T-helper 1 cell treated with Interleukin-12 subunit alpha and Interleukin-12 subunit beta and Interleukin-4 antibody, amounts not matched to agents 30 μg/mL and 1 μg/mL, for 36 hours (primary cell): ENCODE results near the gene RPS6KA5.
"Not testable (repeated sequence)": the region's sequence is repeated elsewhere in the genome, so short reads cannot be mapped to it uniquely, and the experiment has no call there.

Source experiments
- H3K27ac Mint-ChIP-seq: one replicate; pipeline ENCODE4 v1.8.0; 2021; ENCODE audit warnings: mild to moderate bottlenecking, mixed read lengths
- H3K27me3 Mint-ChIP-seq: one replicate; pipeline ENCODE4 v1.8.0; 2021; ENCODE audit warnings: low read depth, mixed read lengths
- H3K36me3 Mint-ChIP-seq: one replicate; pipeline ENCODE4 v1.8.0; 2021; ENCODE audit warnings: low read depth, mixed read lengths
- H3K4me1 Mint-ChIP-seq: one replicate; pipeline ENCODE4 v1.8.0; 2021; ENCODE audit warnings: low read depth, mixed read lengths
- H3K4me3 Mint-ChIP-seq: one replicate; pipeline ENCODE4 v1.8.0; 2021; ENCODE audit warnings: mild to moderate bottlenecking, moderate library complexity, mixed read lengths
- H3K9me3 Mint-ChIP-seq: one replicate; pipeline ENCODE4 v1.8.0; 2021; ENCODE audit warnings: mixed read lengths

The RPS6KA5 gene

DNA sequence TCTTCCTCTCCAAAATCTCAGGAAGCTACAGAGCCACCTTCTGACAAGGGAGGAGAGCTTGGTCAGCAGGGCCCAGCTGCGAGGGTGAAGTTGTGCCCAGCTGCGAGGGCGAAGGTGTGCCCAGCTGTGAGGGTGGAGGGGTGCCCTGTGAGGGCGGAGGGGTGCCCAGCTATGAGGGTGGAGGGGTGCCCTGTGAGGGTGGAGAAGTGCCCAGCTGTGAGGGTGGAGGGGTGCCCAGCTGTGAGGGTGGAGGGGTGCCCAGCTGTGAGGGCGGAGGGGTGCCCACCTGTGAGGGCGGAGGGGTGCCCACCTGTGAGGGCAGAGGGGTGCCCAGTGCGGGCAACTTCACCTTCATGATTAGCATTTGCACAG lies 223.8 kb downstream of the RPS6KA5 start:
- Mint-ChIP-seq H3K4me1 (peaks cover 14% of the 10 kb centered on the region), H3K27ac (peak overlapping the region; percentile 59), H3K36me3 (peaks cover 2% of the 10 kb centered on the region), H3K27me3 (peaks cover 6% of the 10 kb centered on the region), H3K4me3 (peak overlapping the region; percentile 51), H3K9me3 (no peaks in the 10 kb centered on the region)

DNA sequence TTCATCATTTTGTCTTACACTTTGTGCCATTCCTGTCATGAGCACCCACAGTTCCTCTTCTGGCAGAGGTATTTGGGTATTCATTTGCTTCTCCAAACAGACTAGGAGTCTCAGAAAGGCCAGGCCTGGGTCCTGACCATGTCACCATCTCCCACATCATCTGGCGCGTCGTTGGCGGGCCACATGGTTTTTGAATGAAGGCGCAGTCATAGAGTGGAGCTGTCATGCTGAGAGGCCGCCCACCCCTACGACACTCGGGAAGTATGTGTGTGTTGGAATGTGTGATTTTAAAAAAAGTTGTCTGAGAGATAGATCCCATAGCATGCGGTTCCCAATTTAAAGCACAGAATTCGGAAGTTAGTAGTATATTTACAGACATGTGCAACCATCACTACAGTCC lies 228.6 kb downstream of the RPS6KA5 start:
- Mint-ChIP-seq H3K4me3 (no peak overlapping the region), H3K27ac (no peak overlapping the region), H3K27me3 (peaks cover 4% of the 10 kb centered on the region), H3K36me3 (peaks cover 6% of the 10 kb centered on the region), H3K9me3 (no peaks in the 10 kb centered on the region), H3K4me1 (peaks cover 40% of the 10 kb centered on the region)

DNA sequence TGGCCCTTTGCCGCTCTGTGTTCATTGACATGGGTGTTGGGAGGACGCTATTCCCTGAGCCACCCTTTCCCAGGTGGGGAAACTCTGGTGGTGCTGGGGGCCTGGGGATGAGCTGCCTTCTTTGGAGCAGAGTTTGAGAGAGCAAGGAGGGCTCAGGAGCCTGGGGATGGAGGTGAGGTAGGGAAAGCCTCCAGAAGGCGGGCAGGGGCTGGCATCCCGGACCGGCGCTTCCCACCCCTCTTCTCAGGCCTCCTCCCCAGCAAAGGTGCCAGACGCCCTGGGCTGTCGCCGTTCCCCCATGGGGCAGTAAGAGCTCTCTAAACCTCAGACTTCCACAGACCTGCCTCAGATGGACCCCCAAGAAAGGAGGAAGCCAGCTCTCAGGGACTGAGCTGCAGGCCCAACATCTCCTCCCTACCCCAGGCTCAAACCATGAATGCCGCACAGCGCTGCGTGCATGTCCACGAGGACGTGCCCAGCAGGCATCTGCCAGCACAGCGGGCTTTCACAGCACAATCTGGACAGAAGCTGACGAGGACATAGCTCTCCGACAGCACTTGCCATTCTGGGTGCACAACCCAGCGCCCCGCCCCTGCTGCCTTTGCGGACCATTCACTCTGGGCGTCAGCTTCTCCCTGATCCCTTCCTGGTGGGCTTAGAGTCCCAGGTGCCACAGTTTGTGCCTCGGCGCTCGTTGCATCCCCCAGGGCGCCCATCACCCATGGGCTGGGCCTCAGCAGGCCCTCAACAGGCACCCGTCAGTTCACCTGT lies 229.3 kb downstream of the RPS6KA5 start:
- no peak overlapping the region for H3K4me3 Mint-ChIP-seq
- peaks cover 4% of the 10 kb centered on the region for H3K36me3 Mint-ChIP-seq
- H3K4me1 Mint-ChIP-seq: peaks cover 37% of the 10 kb centered on the region
- H3K27me3 Mint-ChIP-seq: peaks cover 4% of the 10 kb centered on the region
- H3K9me3 Mint-ChIP-seq: no peaks in the 10 kb centered on the region
- H3K27ac Mint-ChIP-seq: no peak overlapping the region

DNA sequence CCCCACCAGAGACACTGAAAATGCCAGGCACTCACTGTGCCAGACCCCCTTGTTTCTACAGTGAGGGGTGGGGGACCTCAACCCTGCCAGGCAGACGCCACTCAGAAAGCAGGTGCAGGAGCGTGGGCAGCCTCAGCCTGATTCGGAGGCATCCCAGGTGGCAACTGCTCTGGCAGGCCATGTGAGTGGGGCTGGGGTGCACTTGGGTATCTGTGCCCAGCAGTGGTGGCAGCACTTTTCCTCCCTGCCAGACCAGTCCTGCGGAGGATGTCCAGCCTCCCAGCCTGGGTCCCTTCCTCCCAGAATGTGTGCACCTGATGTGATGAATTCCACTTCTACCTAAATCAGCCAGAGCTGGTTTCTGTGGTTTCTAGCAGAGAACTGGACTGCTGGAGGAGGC lies 230.8 kb downstream of the RPS6KA5 start:
- Mint-ChIP-seq H3K4me1 (peaks cover 27% of the 10 kb centered on the region), H3K4me3 (no peak overlapping the region), H3K36me3 (peaks cover 4% of the 10 kb centered on the region), H3K27me3 (peaks cover 4% of the 10 kb centered on the region), H3K27ac (peak overlapping the region; percentile 63), H3K9me3 (peaks cover 6% of the 10 kb centered on the region)

DNA sequence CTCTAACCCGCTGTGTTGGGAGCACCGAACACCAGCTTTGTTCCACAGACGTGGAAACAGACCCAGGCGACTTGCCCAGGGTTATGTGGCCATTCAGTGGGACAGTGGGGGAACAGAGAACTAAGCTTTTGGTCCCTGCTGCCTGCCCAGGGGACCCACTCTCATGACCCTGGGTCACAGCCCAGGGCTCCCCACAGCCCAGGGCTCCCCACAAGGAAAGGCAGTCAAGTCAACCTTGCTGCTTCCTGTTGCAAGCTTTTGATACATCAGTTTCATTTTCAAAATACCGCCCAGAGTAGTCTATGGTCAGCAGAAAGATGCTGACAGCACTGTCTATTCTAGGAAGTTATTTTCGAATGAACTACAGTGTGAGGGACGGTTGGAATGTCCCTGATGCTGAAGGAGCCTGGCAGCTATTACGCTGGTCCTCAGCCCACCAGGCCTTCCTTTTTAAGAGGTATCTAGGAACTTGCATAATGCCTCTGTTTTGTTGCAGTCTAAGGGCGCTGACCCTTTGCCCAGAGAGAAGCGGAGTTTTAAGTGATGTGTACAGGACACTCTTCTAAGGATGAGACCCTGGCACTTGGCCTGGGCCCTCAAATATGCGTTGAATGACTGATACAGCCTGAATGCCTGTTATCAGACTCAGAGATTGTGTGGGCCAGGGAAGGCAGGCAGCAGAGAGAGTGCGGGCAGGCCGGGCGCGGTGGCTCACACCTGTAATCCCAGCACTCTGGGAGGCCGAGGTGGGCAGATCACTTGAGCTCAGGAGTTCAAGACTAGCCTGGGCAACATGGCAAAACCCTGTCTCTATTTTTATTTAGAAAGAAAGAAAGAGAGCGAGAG lies 231.6 kb downstream of the RPS6KA5 start:
- Mint-ChIP-seq H3K27me3 (peaks cover 4% of the 10 kb centered on the region), H3K27ac (peak overlapping the region; percentile 97), H3K9me3 (peaks cover 11% of the 10 kb centered on the region), H3K4me1 (peaks cover 27% of the 10 kb centered on the region), H3K4me3 (peak overlapping the region; percentile 75), H3K36me3 (peaks cover 8% of the 10 kb centered on the region)

DNA sequence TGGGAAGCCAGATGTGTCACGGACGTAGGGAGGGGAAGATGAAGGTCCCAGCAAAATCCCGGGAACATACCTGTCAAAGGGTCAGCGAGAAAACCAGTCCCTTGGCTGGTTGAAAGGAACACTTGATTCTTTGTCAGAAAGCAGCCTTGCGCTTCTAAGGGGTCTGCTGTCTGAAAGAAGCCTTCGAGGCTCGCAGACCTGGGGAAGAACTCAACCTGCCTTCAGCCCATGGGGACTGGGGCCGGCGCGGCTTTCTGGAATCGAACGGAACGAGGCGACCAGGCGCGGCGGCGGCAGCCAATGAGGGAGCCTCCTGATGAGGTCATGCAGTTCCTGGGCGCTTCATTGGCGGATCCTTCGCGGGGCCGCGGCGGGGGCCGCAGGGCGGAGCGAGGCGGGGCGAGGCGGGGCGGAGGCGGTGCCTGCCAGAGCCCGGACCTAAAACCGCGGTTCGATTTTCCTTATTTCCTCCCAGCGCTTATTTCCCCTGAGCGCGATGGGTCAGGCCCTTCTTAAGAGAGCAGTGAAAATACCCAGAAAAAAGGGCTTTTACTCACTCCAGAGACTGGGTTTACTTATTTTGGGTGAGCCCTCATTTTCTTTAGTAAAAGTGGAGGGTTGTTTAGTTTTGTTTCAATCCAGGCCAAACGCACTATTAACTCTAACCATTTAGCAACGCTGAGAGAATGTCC lies 232.4 kb downstream of the RPS6KA5 start:
- Mint-ChIP-seq H3K27ac (peak overlapping the region; percentile 97), H3K36me3 (peaks cover 10% of the 10 kb centered on the region), H3K27me3 (peaks cover 4% of the 10 kb centered on the region), H3K4me1 (peaks cover 27% of the 10 kb centered on the region), H3K9me3 (peaks cover 19% of the 10 kb centered on the region), H3K4me3 (peak overlapping the region; percentile 78)

DNA sequence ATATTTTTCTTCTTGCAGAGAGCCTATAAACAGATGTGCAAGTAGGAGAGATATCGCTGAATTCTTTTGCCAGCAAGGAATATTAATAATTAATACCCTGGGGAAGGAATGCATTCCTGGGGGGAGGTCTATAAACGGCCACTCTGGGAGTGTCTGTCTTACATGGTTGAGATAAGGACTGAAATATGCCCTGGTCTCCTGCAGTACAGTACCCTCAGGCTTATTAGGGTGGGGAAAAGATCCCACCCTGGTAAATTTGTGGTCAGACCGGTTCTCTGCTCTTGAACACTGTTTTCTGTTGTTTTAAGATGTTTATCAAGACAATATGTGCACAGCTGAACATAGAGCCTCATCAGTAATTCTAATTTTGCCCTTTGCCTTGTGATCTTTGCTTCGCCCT lies 236.9 kb downstream of the RPS6KA5 start:
- H3K4me3 Mint-ChIP-seq, H3K27ac Mint-ChIP-seq, H3K27me3 Mint-ChIP-seq, H3K36me3 Mint-ChIP-seq: not testable (repeated sequence)
- peaks cover 19% of the 10 kb centered on the region for H3K4me1 Mint-ChIP-seq
- H3K9me3 Mint-ChIP-seq: peaks cover 25% of the 10 kb centered on the region

DNA sequence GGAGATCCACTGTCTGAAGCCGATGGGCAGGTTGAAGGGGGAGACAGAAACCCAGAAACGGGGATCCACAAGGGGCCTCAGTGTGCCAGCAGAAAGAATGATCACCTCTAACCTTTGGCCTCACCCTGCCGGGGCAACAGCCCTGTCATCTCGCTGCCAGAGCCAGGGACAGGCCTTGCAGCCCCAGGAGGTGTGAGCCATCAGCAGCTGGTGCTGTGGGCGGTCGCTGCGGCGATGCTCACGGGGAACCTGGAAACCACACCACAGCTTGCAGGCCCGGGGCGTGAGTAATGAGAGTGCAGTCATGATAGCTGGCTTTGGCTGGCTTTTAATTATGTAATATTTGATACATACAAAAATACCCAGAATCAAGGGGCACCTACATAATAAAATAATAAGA lies 239.5 kb downstream of the RPS6KA5 start:
- Mint-ChIP-seq H3K36me3 (peaks cover 5% of the 10 kb centered on the region), H3K27ac (no peak overlapping the region), H3K4me3 (no peak overlapping the region), H3K9me3 (peaks cover 25% of the 10 kb centered on the region), H3K4me1 (peaks cover 12% of the 10 kb centered on the region), H3K27me3 (peaks cover 8% of the 10 kb centered on the region)

DNA sequence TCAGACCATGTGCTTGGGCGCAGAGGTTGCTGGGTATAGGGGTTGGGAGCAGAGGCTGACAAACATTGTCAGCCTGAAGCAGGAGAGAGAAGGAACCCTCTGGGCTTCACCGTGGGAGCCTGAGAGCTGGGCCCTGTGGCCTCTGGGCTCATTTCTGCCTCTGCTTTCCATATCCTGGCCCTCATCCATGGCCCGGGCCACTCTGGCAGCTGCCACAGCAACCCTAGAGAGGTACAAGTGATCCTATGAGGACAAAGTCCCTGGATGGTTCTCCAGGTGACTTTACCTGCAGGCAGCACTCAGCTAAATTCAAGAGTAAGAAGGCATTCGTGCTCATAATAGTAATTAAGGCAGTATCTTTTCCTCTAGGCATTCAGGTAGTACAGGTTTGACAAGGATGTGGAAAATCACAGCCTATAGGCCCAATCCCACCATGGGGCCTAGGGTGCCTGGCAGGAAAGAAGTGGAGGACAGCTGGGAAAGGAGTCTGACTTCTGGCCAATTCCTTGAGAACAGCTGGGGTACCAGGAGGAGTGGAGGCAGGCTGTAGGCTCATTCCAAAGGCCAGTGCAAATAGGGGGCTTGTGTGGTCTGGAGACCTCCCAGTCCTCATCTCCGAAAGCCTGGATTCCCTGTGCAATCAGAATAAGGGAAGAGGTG lies 240.6 kb downstream of the RPS6KA5 start:
- H3K27ac Mint-ChIP-seq: no peak overlapping the region
- H3K9me3 Mint-ChIP-seq: peaks cover 21% of the 10 kb centered on the region
- H3K36me3 Mint-ChIP-seq: peaks cover 5% of the 10 kb centered on the region
- H3K4me3 Mint-ChIP-seq: no peak overlapping the region
- H3K27me3 Mint-ChIP-seq: peaks cover 17% of the 10 kb centered on the region
- peaks cover 15% of the 10 kb centered on the region for H3K4me1 Mint-ChIP-seq

DNA sequence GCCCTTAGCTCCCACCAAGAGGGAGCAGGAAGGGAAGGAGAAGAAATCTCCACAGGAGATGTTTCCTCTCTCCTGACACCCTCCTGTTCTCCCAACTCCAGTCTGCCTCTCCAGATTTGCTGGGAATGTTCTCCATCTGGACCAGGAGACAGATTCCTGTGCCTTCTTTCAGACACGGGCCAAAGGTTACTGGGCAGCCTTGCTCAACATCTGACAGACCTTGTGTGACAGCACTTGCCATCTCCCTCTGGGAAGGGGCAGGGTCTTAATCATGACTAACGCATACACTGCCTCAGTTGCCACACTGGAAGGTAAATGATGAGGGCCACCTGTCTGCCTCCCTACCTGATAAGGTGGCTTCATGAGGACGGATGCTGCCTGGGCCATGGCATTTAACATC lies 241.7 kb downstream of the RPS6KA5 start:
- Mint-ChIP-seq H3K9me3 (peaks cover 13% of the 10 kb centered on the region), H3K36me3 (no peaks in the 10 kb centered on the region), H3K4me3 (no peak overlapping the region), H3K4me1 (peaks cover 15% of the 10 kb centered on the region), H3K27me3 (peaks cover 29% of the 10 kb centered on the region), H3K27ac (no peak overlapping the region)

DNA sequence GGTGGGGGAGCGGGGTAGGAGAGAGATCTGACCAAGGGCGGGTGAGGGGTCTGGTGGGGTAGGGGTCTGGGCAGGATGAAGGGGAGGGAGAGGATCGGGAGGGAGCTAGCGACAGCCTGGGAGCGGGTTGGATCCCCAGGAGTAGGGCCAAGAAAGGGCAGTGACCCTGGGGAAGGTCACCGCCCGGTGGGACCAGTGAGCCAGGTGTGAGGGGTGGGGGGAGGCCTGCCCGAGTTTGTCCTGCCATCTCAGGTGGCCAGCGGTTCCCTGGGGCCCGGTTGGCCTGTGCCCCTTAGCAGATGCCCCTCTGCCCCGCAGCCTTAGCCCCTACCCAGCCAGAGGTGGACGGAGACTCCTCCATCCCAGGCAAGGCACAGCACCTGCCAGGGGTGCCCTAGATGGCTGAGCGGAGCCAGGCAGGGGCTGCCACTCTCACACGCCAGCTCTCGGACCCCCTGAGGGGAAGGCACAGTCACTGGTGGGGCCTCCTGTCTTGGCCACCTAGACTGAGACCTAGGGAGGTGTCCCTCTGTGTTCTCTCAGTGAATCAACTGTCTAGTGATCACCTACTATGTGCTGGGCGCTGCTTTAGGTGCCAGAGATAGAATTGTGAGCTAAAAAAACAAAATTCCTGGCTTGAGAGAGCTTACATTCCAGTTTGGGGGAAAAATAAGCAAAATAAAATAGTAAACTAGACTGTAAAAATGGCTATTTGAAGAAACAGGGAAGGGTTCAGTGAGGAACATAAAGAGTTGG lies 243.6 kb downstream of the RPS6KA5 start:
- Mint-ChIP-seq H3K9me3 (peaks cover 3% of the 10 kb centered on the region), H3K4me1 (peaks cover 13% of the 10 kb centered on the region), H3K27me3 (peaks cover 38% of the 10 kb centered on the region), H3K36me3 (no peaks in the 10 kb centered on the region), H3K27ac (no peak overlapping the region), H3K4me3 (peak overlapping the region; percentile 58)

DNA sequence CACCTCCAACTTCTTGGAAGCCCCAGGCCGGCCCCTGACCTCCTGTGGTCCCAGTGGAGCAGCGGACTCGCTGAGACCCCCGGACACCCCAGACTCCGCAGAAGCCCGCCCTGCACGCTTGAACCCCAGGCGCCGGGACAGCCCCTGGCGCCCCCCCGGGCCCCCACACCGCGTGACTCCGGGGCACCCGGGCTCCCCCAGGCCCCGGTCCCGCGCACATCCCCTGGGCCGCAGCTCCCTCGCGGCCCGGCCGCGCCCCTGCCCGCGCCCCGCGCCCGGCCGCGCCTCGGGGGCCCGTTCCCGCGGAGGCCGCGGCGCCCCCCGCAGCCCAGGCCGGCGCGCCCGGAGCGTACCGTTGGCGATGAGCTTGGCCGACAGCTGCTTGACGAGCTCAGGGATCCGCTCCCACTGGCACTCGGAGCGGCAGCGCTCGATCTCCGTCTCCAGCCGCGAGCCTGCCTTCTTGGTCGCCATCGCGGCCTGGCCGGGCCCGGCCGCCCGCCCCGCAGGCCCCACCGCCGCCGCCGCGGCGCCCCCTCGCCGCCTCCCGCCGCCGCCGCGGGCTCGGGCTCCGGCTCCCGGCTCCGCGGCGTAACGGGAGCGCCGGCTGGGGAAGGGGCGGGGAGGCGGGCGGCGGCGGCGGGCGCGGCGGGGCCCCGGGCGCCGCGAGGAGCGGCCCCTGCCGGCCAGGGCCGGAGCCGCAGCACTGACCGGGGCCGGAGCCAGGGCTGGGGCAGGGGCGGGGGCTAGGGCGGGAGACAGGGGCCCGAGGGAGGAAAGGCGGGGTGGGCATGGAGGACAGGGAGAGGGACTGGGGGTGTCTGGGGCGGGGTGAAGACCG lies 244.4 kb downstream of the RPS6KA5 start, which contains the start of gene TTC7B:
Gene TTC7B, minus strand, starts transcription at position 609 of the 841 bp plus-strand sequence. Its CDS starts 135 bp downstream, at position 474.
- no peaks in the 10 kb centered on the region for H3K36me3 Mint-ChIP-seq
- peaks cover 38% of the 10 kb centered on the region for H3K27me3 Mint-ChIP-seq
- no peaks in the 10 kb centered on the region for H3K9me3 Mint-ChIP-seq
- H3K27ac Mint-ChIP-seq: peak within 1 kb of the TSS; percentile 41
- peaks cover 9% of the 10 kb centered on the region for H3K4me1 Mint-ChIP-seq
- H3K4me3 Mint-ChIP-seq: peak within 1 kb of the TSS; percentile 70

DNA sequence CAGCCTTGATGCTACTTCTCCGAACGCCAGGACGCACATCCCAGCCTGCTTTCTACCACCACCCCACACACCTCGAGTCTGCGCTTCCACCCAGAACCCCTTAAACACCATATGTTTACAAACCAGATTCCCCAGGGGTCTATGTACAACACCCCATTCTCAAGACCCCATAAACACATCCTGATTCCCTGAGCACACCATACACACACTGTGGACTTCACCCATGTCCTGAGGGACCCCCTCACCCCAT lies 244.9 kb downstream of the RPS6KA5 start:
- H3K27ac Mint-ChIP-seq: peak overlapping the region; percentile 41
- H3K36me3 Mint-ChIP-seq: no peaks in the 10 kb centered on the region
- H3K9me3 Mint-ChIP-seq: no peaks in the 10 kb centered on the region
- peaks cover 38% of the 10 kb centered on the region for H3K27me3 Mint-ChIP-seq
- peak overlapping the region; percentile 70 for H3K4me3 Mint-ChIP-seq
- peaks cover 4% of the 10 kb centered on the region for H3K4me1 Mint-ChIP-seq
